Stimulated activated CD8-positive, alpha-beta memory T cell treated with anti-CD3 and anti-CD28 coated beads, Interleukin-2, amount 100 ng/mL, for 1 hour (primary cell): Measurements from ENCODE around the gene ACVRL1.
"Not testable (repeated sequence)": the region's sequence is repeated elsewhere in the genome, so short reads cannot be mapped to it uniquely, and the experiment has no call there.

Source experiments
- DNase-seq, 2 donors: peaks; one replicate each; pipeline ENCODE4 v3.0.0-alpha.2; 2020; ENCODE audit warnings: low read depth in 2 of 2

The ACVRL1 gene

DNA sequence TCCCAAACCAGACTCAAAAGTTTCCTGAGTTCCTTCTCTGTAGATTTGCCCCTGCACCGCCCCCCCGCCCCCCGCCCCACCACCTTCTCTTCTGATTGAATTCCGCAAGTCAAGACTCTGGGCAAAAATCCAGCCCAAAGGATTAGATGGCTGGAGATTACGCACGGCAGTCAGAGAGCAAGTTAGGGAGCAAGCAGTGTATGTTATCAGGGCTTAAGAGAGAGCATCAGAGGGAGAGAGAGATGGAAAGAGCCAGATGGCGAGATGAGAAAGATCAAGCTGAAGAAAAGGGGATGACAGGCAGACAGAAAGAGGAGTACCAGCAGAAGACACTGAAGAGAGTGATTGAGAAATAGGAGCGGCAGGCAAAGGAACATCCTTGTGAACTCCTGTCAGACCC, 33.3 kb upstream of the ACVRL1 start:
- no peak for DNase-seq

DNA sequence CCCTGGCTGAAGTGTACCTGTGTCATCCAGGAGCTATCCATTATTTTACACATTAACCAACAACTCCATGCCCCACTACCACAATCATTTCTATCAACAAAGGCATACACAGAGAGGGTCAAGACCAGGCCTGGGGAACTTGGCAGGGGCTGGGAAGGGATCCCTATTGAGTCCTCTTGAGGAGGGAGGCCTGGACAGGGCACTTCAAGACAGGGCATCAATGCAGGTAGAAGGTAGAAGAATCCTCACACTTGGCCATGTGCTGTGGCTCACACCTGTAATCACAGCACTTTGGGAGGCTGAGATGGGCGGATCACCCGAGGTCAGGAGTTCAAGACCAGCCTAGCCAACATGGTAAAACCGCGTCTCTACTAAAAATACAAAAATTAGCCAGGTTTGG, 32.8 kb upstream of the ACVRL1 start:
- no peak for DNase-seq

DNA sequence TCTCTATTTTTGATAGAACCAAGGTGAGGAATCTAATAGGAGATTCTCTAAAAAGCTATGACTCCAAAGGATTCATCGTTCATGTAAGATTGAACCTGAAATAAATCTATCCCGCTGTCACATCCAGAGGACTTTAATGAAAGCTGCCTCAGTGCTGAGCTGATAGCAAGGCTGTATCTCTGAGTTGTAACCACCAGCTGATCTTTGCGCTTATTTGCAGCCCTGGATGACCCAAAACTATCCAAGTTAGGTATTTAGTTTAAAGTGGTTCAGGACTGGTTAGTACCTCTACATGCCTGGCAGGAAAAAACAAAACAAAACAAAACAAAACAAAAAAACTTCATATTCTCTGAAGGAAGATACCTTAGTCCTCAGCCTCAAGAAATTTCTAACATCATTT, 28.2 kb upstream of the ACVRL1 start:
- no peak for DNase-seq

DNA sequence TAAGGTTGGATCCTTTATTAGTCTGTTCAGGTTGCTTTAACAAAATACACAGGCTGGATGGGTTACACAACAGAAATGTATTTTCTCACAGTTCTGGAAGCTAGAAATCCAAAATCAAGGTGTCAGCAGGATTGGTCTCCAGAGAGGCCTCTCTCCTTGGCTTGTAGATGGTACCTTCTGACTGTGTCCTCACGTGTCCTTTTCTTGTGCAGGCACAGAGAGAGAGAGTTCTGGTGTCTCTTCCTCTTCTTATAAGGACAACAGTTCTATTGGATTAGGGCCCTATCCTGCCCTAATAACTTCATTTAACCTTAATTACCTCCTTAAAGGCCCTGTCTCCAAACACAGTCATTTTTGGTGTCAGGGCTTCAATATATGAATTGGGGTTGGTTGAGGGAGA, 24.0 kb upstream of the ACVRL1 start:
- DNase-seq: no peak

DNA sequence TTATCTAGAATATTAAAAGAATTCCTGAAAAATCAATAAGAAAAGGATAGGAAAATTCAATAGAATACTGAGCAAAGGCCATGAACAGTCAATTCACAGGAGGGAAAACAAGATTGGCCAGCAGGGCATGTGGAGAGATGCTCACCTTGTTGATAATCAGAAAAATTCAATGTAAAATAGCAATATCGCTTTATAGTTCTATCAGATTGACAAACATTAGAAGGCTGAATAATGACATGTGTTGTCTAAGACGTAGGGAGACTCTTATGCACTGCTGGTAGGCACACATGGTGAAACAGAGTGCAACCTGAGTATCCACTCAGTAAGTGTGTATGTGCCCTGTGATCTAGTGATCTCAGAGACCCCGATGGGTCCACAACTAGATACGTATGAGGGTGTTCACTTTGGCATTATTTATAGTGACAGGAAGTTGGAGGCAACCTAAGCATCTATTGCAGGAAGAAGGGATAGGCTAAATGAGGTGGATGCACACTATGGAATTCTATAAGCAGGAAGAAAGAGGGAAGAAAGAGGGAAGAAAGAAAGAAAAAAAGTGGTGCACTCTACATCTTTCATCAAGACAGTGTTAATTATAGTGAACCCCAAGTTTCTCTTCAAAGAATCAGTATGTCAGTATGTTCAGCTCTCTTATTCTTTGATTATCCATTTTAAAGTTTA, 23.2 kb upstream of the ACVRL1 start:
- DNase-seq: no peak

DNA sequence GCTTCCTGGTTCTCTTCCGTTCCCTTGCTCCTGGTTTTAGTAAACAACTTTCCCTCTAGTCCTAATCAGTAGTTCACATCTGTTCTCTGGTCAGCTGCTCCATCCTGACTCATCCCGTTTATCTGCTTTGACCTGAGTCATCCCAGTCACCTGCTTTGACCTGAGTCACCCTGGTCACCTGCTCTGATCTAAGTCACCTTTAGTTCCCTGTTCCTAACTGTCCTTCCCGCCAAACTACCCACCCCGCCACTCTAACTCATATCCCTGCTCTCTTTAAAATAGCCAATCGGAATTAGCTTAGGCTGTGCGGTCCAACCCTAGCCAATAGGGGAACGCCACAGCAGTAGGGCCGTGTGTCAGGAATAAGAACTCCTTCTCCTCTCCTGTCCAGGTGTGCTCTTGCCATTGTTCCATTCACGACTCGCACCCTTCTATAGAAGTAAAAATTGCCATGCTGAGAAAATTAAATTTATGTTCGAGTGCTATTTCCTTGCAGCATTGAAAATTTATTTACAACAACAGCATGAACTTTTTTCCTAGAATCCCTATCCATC, 22.6 kb upstream of the ACVRL1 start:
- no peak for DNase-seq

DNA sequence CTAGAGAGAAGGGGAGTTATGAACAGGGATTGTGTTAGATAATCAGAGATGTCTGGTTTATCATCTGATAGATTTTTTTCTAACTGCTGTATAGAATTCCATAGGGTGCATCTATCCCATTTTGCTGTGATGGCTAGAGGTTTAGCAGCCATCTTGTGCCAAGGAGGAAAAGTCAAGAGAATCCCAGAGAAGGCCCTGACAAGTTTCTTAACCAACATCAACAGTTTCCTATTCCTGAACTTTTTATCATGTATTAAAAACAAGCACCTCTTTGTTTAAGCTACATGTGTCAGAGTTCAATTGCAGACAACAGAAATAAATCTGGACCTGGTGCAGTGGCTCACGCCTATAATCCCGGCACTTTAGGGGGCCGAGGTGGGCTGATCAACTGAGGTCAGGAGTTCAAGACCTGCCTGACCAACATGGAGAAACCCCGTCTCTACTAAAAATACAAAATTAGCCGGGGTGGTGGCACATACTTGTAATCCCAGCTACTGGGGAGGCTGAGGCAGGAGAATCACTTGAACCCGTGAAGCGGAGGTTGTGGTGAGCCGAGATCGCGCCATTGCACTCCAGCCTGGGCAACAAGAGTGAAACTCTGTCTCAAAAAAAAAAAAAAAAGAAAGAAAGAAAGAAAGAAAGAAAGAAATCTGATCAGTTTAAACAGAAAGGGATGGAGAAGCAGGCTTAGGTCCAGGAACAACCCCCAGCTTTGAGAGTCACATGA, 21.8 kb upstream of the ACVRL1 start:
- not testable (repeated sequence) for DNase-seq

DNA sequence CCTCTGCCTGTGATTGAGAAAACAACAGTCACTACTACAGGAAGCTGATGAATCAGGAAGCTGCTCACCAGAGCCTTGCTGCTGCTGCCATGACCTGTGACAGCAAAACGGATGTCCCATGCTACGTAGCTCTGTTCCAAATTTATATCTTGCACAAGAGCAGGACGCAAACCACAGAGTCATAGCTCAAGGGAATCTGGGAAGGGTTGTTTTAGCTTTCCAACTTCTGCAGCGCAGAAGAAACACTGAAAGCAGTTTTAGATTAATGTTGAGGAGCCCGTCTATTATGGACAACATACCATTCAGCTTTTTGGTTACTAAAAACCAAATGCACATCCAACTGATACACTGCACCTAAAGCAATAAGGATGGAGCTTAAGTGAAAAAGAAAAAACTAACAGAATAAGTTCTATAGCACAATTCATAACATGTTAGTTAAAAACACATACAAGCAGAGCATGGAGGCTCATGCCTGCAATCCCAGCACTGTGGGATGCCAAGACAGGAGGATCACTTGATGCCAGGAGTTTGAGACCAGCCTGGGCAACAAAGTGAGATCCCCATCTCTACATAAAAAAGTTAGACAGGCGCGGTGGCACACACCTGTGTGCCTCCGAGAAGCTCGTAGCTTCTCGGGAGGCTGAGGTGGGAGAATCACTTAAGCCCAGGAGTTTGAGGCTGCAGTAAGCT, 21.1 kb upstream of the ACVRL1 start:
- no peak for DNase-seq

DNA sequence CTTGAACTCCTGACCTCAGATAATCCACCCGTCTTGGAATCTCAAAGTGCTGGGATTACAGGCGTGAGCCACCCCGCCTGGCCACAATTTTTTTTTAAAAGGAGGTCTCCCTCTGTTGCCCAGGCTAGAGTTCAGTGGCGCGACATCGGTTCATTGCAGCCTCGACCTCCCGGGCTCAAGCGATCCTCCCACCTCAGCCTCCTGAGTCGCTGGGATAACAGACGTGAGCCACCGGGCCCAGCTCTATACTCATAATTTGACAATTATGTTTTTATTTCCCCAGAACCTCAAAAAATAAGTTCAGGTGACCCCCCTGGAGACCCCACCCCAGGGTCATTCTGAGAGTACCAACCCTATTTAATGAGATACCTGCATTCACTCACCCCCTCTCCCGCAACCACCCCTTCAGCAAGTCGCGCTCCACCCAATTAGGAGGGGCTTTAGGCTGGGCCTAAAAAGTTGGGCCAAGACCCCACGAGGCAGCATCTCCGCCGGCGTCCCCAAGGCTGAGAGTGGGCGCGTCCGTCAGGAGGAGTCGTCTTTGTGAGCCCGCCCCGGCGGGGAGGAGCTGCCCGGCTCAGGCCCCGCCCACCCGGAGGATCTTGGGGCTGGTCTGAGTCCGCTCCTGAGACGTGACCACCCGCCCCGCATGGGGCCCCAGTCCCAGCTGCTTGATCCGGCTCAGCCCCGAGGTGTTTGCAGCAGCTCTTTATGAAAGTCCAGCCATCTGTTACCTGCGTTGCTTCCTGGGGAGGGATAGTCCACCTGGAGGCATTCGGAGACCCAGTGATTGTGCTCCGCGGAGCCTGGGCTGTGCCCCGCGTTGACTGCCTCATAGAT, 19.6 kb upstream of the ACVRL1 start, which contains the start of gene ANKRD33:
ANKRD33 (plus strand) TSS at position 628 of the 840 bp plus-strand sequence; CDS start at position 712, 84 bp downstream.
- no peak for DNase-seq

DNA sequence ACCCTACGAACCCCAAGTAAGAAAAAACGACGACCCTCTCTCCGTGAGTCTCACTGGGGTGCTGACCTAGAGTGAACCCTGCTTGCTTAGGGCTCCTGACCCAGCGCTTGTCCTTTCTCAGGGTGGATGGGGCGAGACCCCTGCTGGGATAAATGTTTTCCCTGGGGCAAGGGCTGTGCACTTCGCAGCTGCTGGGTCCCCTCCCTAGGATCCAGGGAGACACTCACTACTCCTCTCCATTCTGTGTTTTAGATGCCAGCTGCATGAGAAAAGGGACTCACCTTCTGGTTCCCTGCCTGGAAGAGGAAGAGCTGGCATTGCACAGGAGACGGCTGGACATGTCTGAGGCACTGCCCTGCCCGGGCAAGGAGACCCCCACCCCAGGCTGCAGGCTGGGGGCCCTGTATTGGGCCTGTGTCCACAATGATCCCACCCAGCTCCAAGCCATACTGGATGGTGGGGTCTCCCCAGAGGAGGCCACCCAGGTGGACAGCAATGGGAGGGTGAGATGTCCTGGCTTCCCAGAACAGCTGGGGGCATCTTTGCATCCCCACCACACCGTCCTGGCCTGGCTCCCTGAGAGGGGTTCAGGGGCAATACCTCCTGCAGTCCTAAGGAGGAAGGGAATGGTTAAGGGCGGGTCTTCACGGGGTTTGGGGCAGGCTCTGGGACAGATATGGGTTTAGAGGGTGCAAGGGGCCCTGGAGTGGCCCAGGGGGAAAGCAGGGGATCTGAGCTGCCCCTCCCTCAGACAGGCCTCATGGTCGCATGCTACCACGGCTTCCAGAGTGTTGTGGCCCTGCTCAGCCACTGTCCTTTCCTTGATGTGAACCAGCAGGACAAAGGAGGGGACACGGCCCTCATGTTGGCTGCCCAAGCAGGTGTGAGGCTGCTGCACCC, 18.7 kb upstream of the ACVRL1 start:
- no peak for DNase-seq

DNA sequence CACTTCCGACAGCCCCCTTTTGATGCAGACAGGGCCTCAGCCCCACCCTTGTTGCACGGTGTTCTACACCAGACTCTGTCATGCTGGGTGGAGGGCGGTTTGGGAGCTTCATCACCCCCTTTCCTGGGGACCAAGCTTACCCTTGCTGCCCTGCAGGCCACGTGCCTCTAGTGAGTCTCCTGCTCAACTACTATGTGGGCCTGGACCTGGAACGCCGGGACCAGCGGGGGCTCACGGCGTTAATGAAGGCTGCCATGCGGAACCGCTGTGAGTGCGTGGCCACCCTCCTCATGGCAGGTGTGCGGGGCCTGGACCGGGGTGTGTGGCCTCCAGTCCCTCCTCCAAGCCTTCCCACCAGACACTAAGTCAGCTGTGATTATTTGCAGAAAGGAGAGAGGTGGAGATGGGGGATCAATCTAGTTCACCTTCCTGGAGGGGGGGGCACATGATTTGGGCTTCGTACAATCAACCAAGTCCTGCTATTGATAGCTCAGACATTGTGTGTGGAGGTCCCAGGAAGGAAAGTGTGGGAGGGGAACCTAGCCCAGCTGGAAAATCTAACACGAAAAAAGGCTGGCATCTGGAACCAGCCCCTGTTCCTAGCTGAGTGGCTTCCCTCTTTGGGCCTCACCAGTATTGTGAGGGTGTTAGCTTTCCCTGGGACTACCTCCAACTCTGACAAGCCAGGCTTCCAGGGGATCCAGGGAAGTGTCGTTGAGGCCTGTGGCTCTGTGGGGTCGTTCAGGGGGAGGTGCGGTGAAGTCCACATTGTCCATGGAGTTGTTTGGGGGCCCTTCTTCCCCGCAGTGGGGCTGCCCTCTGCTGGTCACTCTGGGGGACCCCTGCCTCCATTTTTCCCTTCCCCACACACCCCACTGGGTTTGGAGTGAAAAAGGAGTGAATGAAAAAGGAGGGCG, 17.8 kb upstream of the ACVRL1 start:
- no peak for DNase-seq

DNA sequence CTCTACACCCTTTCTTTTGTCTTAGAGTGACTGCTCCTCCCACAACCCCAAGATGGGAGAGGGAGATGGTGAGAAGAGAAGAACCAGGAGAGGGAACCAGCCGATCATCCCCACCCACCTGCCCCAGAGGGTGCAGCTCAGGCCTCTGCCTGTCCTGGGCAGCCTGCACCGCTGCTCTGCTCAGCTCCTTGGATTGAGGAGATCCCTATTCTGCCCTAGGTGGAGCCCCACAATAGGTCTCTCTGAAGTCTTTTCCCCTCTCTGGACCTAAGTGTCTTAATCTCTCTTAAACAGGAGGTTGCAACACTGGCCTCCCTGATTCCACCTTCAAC, 17.2 kb upstream of the ACVRL1 start:
- no peak for DNase-seq

DNA sequence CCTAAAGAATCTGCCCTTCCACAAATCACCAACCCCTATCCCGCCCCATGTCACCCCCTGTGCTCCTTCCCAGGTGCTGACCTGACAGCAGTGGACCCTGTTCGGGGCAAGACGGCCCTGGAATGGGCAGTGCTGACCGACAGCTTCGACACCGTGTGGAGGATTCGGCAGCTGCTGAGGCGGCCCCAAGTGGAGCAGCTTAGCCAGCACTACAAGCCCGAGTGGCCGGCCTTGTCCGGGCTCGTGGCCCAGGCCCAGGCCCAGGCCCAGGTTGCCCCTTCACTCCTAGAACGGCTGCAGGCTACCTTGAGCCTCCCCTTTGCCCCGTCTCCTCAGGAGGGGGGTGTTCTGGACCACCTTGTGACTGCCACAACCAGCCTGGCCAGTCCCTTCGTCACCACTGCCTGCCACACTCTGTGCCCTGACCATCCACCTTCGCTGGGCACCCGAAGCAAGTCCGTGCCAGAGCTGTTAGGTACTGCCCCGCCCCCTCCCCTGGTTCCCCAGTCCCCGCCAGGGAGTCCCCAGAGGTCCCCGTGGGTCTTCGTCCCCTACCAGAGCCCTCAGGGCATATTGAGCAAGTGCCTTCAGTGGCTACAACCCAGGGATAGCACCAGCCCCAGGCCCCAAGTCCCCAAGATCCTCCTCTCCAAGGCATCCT, 16.7 kb upstream of the ACVRL1 start:
- no peak for DNase-seq

DNA sequence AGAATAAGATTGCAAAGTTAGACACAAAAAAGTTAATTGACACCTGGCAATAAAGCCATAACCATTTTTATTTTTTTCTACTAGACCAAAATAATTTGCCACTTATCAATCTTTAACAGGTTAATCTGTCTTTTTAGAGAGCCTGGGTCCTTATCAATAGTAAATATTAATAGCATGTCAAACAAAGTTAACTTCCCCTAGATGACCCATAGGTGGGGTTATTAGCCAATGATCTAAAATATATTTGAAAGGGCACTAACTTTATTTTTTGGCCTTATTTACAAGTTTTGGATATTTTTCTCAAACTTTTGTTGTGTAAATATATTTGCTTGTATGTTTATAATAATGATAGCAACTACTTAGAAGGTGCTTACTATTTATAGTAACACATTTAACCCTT, 15.5 kb upstream of the ACVRL1 start:
- no peak for DNase-seq

DNA sequence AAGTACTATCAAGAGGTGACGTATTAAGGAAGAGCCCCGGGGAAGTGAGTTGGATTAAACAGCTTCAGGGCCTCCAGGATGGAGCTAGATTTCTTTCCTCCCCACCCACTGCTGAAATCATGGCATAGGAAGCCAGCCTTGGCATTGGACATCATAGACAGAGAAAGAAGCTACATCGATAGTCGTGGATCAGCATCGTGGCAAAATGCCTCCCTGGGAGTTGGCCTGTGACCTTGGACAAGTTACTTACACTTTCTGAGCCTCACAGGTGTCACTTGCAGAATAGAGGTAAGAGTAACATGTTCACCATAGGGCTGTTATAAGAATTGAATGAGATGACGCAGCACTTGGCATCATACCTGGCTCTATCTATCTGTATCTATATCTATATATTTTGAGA, 13.5 kb upstream of the ACVRL1 start:
- DNase-seq: no peak

DNA sequence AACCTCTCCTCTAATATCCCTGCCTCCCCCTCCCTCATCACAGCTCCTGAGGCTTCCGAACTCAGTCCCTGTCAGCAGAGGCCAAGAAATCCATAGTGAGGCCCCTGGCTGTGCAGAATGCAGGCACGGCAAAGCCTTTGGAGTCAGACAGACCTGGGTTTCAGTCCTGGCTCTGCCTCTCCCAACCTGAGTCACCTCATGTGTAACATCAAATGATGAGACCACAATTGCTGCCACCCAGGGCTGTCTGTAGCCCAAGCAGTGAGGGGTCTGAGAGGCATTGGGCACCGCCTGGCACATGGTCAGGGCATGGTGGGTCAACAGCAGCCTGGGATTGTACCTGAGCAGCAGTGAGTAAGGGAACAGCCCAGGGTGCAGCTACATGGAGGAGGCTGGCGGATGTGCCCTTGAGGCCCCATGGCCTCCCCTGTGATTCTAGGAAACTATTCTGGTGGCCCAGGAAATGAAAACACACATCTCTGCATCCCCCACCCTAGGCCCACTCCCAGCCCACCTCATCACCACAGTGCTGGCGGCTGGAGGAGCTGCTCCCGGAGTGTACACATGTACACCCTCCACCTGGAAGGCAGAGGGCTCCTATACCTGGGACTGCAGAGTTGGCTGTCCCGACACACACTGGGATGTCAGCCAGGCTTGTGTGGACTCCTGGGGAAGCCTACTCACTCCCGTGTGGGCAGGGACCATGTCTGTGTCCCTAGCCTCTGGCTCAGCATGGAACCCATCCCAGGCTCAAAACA, 11.7 kb upstream of the ACVRL1 start:
- DNase-seq: no peak

DNA sequence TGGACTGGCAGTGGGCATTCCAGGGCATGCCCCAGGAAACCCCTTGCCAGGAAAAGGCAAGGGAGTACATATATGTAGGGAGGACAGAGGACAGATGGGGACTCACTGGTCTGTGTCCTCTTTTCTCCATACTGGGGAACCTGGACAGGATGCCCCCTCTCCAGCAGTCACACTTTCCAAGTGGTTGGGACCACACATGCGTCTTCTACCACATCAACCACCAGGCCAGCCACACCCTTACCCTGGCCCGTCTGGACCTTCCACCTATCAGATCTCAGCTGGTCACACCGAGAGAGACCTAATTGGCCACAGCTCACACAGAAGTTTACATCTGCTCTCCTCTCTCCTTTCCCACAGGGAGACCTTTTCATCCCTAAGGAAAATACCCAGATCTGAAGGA, 11.1 kb upstream of the ACVRL1 start:
- no peak for DNase-seq

DNA sequence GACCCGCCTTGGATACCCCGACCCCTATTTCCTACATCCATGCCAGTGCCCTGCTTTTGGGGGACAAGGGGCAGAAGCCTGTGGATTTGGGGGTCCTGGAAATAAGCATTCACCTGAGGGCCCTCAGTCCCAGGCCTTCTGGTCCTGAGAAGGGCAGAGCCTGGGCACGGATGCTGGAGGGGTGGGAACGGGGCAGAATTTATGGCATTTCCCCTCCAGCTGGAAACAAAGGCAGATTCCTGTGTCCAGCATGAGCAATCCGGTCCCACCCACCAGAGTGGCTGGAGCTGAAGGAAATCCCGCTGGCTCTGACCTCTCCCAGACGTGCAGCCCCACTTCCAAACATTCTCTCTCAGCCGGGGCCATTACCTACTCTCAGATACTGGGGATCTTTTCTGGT, 10.1 kb upstream of the ACVRL1 start:
- DNase-seq: no peak
